Kidney (tissue), 14 donors: Measurements from ENCODE around the gene FLCN. TPM values are rescaled to one million over a fixed set of nuclear protein-coding genes. Genes with fewer than 3 reads are reported as not detected.
A peak's percentile ranks its signal among the peaks of the same experiment; 100 is the strongest.
"Not testable (repeated sequence)": the region's sequence is repeated elsewhere in the genome, so short reads cannot be mapped to it uniquely, and the experiment has no call there.

Experiments
- DNase-seq, 5 donors: peaks; one replicate each; pipeline ENCODE4 v3.0.0-alpha.2; 2013 to 2020
- FAIRE-seq: peaks from 2 replicates; lab custom pipeline; 2012; peaks lifted over from hg19 to GRCh38; lab: Jason Lieb, UNC
- H3K27ac ChIP-seq, 2 donors: one replicate each; pipeline ENCODE4 v1.7.0; 2013; ENCODE audit warnings: low read depth in 2 of 2, low read length in 2 of 2, inconsistent platforms in 1 of 2
- H3K27me3 ChIP-seq: one replicate; pipeline ENCODE4 v1.7.1; 2013; ENCODE audit warnings: low read length, inconsistent platforms; ENCODE audit not compliant: control insufficient read depth, insufficient read depth
- H3K36me3 ChIP-seq, 3 donors: one replicate each; pipeline versions ENCODE4 v1.7.0 to v1.7.1; 2013; ENCODE audit warnings: low read length in 3 of 3, control low read depth in 1 of 3, inconsistent platforms in 1 of 3; ENCODE audit not compliant: insufficient read depth in 3 of 3, control insufficient read depth in 2 of 3
- H3K4me1 ChIP-seq, 3 donors: one replicate each; pipeline versions ENCODE4 v1.7.0 to v1.7.1; 2013; ENCODE audit warnings: low read length in 3 of 3, inconsistent platforms in 1 of 3, low read depth in 1 of 3; ENCODE audit not compliant: control insufficient read depth in 2 of 3, insufficient read depth in 2 of 3
- H3K4me3 ChIP-seq, 3 donors: one replicate each; pipeline versions ENCODE4 v1.7.0 to v1.8.1; 2013; ENCODE audit warnings: low read length in 3 of 3, control low read depth in 1 of 3, inconsistent platforms in 1 of 3
- H3K9ac ChIP-seq, 3 donors: one replicate each; pipeline versions ENCODE4 v1.7.0 to v1.7.1; 2013; ENCODE audit warnings: low read length in 3 of 3, control low read depth in 1 of 3, inconsistent platforms in 1 of 3
- H3K9me3 ChIP-seq, 3 donors: one replicate each; pipeline versions ENCODE4 v1.7.0 to v1.7.1; 2013; ENCODE audit warnings: low read length in 3 of 3, control low read depth in 1 of 3, inconsistent platforms in 1 of 3; ENCODE audit not compliant: control insufficient read depth in 2 of 3, insufficient read depth in 1 of 3
- CTCF ChIP-seq: IDR thresholded peaks from 3 replicates; pipeline ENCODE4 v1.5.1; 2012; ENCODE audit warnings: mild to moderate bottlenecking, moderate library complexity, borderline replicate concordance; ENCODE audit not compliant: insufficient read depth; ENCODE audit errors: extremely low read depth
- intact Hi-C: fragments of 100-400 bp; cut with DNase I; formaldehyde crosslinking; loops from one replicate; pipeline ENCODE4 v1.11.1; 2022
- polyA plus RNA-seq: library from polyadenylated mRNA; stranded (reverse); fragments of 350-450 nt; fragmentation: Illumina TruSeq; extraction: RNeasy Lipid Tissue Mini Kit (QIAGEN cat#74804); gene quantifications from one replicate; pipeline ENCODE4 v1.2.3, GENCODE V29; 2014; ENCODE audit warnings: low read depth, low replicate concordance; ENCODE audit not compliant: insufficient read depth
- total RNA-seq: library from RNA; stranded (reverse); fragmentation: NEBNext Ultra II Directional; extraction: Animal tissue kit (Norgen Biotek cat#: 25700); gene quantifications from one replicate; pipeline ENCODE4 v1.2.1, GENCODE V29; 2021
- donor health status: control.
- donor health status: control.
- donor health status: control.
- donor health status: control.
- donor health status: control.
- donor health status: DM: yes; HTN: yes; CAD: no.
- donor health status: Normal renal cell carcinoma (clear cell type).

FLCN gene
- total and polyA plus RNA-seq, 2 donors from 2014 or later = 14.2 to 44.4 TPM

- Histone ChIP-seq H3K4me1 (peaks cover 4 to 9% (median 5%) of the 10 kb centered on the region in 3 donors), H3K36me3 (peaks cover 0 to 2% (median 0%) of the 10 kb centered on the region in 3 donors), H3K9me3 (no peaks in the 10 kb centered on the region), H3K4me3 (peak within 1 kb of the TSS; percentile 88 to 98 (median 95)), H3K9ac (peak within 1 kb of the TSS; percentile 76 to 90 (median 86)), H3K27ac (peak within 1 kb of the TSS; percentile 93 to 95), H3K27me3 (no peaks in the 10 kb centered on the region)
- TF ChIP-seq CTCF = no peak
- DNase-seq = peak; percentile 98 to 99 (median 99)
- FAIRE-seq = peak; percentile 53
- intact Hi-C loops = no loop called here
Observed at GRCh38 chr17:17280613-17281549, 43.9 kb upstream of the FLCN start, which contains the start of gene COPS3. COPS3 (minus strand) TSS chr17:17281246; CDS start chr17:17281186, 60 bp downstream.

- Histone ChIP-seq H3K27ac (no peak overlapping the region), H3K9me3 (no peaks in the 10 kb centered on the region), H3K4me3 (peak overlapping the region in 1 of 3 donors; percentile 43), H3K9ac (peak overlapping the region in 1 of 3 donors; percentile 48), H3K4me1 (peaks cover 4 to 9% (median 5%) of the 10 kb centered on the region in 3 donors), H3K36me3 (peaks cover 0 to 2% (median 0%) of the 10 kb centered on the region in 3 donors), H3K27me3 (no peaks in the 10 kb centered on the region)
- intact Hi-C loops = no loop called here
- FAIRE-seq (no peak), DNase-seq (no peak)
- no peak for TF ChIP-seq CTCF
Observed at GRCh38 chr17:17279316-17279715, 42.3 kb upstream of the FLCN start.

GRCh38 chr17:17277431-17277830, 40.5 kb upstream of the FLCN start:
- intact Hi-C loops, H3K27ac ChIP-seq, H3K4me1 ChIP-seq, H3K9me3 ChIP-seq, H3K4me3 ChIP-seq, H3K27me3 ChIP-seq, FAIRE-seq, DNase-seq, H3K9ac ChIP-seq: not testable (repeated sequence)
- H3K36me3 ChIP-seq = peaks cover 2 to 12% (median 5%) of the 10 kb centered on the region in 3 donors

GRCh38 chr17:17275971-17276370, 39.0 kb upstream of the FLCN start:
- no peak for FAIRE-seq
- no peaks in the 10 kb centered on the region for H3K27me3 ChIP-seq
- H3K4me3 ChIP-seq = no peak overlapping the region
- no peak overlapping the region for H3K9ac ChIP-seq
- intact Hi-C loops = no loop called here
- H3K9me3 ChIP-seq = no peaks in the 10 kb centered on the region
- DNase-seq = no peak
- H3K4me1 ChIP-seq = peaks cover 4 to 9% (median 5%) of the 10 kb centered on the region in 3 donors
- TF ChIP-seq CTCF = no peak
- no peak overlapping the region for H3K27ac ChIP-seq
- peaks cover 2 to 15% (median 5%) of the 10 kb centered on the region in 3 donors for H3K36me3 ChIP-seq
